HepG2 (cell line): ENCODE data around the gene NDFIP2. TPM values are rescaled to one million over a fixed set of nuclear protein-coding genes. Genes with fewer than 3 reads are reported as not detected.

Experiments used
- AGO1 ChIP-seq: fragments of 200-400 bp; formaldehyde crosslinking; IDR thresholded peaks from 2 replicates; pipeline ENCODE4 v1.6.1; 2017; ENCODE audit warnings: mild to moderate bottlenecking, low read depth, low read length, moderate library complexity; ENCODE audit not compliant: poor library complexity, severe bottlenecking
- GLI4 ChIP-seq: sonication (generic); formaldehyde crosslinking; IDR thresholded peaks from 2 replicates; pipeline ENCODE4 v1.5.1; 2020; ENCODE audit warnings: missing genetic modification reagents, mild to moderate bottlenecking, moderate library complexity, borderline replicate concordance
- KDM1A ChIP-seq: IDR thresholded peaks from 2 replicates; pipeline ENCODE4 v1.6.1; 2016; ENCODE audit warnings: missing compliant biosample characterization
- KLF9 ChIP-seq: IDR thresholded peaks from 2 replicates; pipeline ENCODE4 v1.6.1; 2016; ENCODE audit warnings: low read depth
- KMT2B ChIP-seq: IDR thresholded peaks from 2 replicates; pipeline ENCODE4 v1.6.1; 2016; ENCODE audit warnings: missing genetic modification reagents, missing compliant biosample characterization
- NFIB ChIP-seq: sonication (generic); formaldehyde crosslinking; IDR thresholded peaks from 2 replicates; pipeline ENCODE4 v1.9.0; 2021; ENCODE audit warnings: missing genetic modification reagents, mild to moderate bottlenecking, borderline replicate concordance
- NR2F2 ChIP-seq: IDR thresholded peaks from 2 replicates; pipeline ENCODE4 v1.6.1; 2012; ENCODE audit warnings: low read depth, inconsistent platforms, borderline replicate concordance
- ZKSCAN1 ChIP-seq: fragments of 150-350 bp; IDR thresholded peaks from 2 replicates; pipeline ENCODE4 v1.6.1; 2014; ENCODE audit warnings: low read length
- ZNF501 ChIP-seq: sonication (generic); formaldehyde crosslinking; IDR thresholded peaks from 2 replicates; pipeline ENCODE4 v1.5.1; 2020; ENCODE audit warnings: mild to moderate bottlenecking, moderate library complexity, missing genetic modification reagents
- ZNF577 ChIP-seq: sonication (generic); formaldehyde crosslinking; IDR thresholded peaks from 2 replicates; pipeline ENCODE4 v1.4.0; 2020; ENCODE audit warnings: mild to moderate bottlenecking, low read depth, missing genetic modification reagents, borderline replicate concordance
- ZNF607 ChIP-seq: sonication (generic); formaldehyde crosslinking; IDR thresholded peaks from 2 replicates; pipeline ENCODE4 v1.5.1; 2020; ENCODE audit warnings: missing genetic modification reagents, mild to moderate bottlenecking, borderline replicate concordance
- ZNF672 ChIP-seq: sonication (generic); formaldehyde crosslinking; IDR thresholded peaks from 2 replicates; pipeline ENCODE4 v1.8.1; 2022; ENCODE audit warnings: missing genetic modification reagents
- ZNF766 ChIP-seq: sonication (generic); formaldehyde crosslinking; IDR thresholded peaks from 2 replicates; pipeline ENCODE4 v1.5.0; 2020; ENCODE audit warnings: missing genetic modification reagents, borderline replicate concordance
- polyA plus RNA-seq, 8 experiments: library from polyadenylated mRNA; depleted of rRNA in 3 of 8; stranded (reverse) in 7 of 8; unstranded in 1 of 8; fragments of >200 nt; fragmentation: Illumina TruSeq in 4 of 8; extraction: Trizol in 4 of 8; gene quantifications; 2 replicates each; pipeline versions ENCODE4 v1.2.1 to v1.2.3, GENCODE V29; 2011 to 2016; ENCODE audit warnings: low read depth in 4 of 8, missing spikeins in 1 of 8, mixed read lengths in 1 of 8; ENCODE audit not compliant: insufficient read depth in 1 of 8
- total RNA-seq, 5 experiments: library from RNA; depleted of rRNA; stranded (reverse); fragments of >200 nt; fragmentation: Illumina TruSeq; extraction: Trizol; gene quantifications; 2 replicates each; pipeline ENCODE4 v1.2.3, GENCODE V29; 2016; ENCODE audit warnings: low read depth in 1 of 5
- TF ChIP-seq, protein P1 (sequence below): sonication (generic); formaldehyde crosslinking; IDR thresholded peaks from 2 replicates; pipeline ENCODE4 v1.5.1; 2020; ENCODE audit warnings: mild to moderate bottlenecking, missing genetic modification reagents, moderate library complexity
- TF ChIP-seq, protein P2 (sequence below): sonication (generic); formaldehyde crosslinking; IDR thresholded peaks from 2 replicates; pipeline ENCODE4 v1.4.0; 2020; ENCODE audit warnings: missing genetic modification reagents
- TF ChIP-seq, protein P3 (sequence below): sonication (generic); formaldehyde crosslinking; IDR thresholded peaks from 2 replicates; pipeline ENCODE4 v1.8.1; 2023; ENCODE audit warnings: mild to moderate bottlenecking, moderate library complexity, missing genetic modification reagents
- TF ChIP-seq, protein P4 (sequence below): sonication (generic); formaldehyde crosslinking; IDR thresholded peaks from 2 replicates; pipeline ENCODE4 v1.4.0; 2020; ENCODE audit warnings: mild to moderate bottlenecking, missing genetic modification reagents
- TF ChIP-seq, protein P5 (sequence below): IDR thresholded peaks from 2 replicates; pipeline ENCODE4 v1.6.1; 2016

The NDFIP2 gene
- total and polyA plus RNA-seq, 2 of the 13 experiments (the other 11 are each of a cell fraction or from before 2014, with no cell fraction given), result 23.2 to 32.0 TPM

DNA sequence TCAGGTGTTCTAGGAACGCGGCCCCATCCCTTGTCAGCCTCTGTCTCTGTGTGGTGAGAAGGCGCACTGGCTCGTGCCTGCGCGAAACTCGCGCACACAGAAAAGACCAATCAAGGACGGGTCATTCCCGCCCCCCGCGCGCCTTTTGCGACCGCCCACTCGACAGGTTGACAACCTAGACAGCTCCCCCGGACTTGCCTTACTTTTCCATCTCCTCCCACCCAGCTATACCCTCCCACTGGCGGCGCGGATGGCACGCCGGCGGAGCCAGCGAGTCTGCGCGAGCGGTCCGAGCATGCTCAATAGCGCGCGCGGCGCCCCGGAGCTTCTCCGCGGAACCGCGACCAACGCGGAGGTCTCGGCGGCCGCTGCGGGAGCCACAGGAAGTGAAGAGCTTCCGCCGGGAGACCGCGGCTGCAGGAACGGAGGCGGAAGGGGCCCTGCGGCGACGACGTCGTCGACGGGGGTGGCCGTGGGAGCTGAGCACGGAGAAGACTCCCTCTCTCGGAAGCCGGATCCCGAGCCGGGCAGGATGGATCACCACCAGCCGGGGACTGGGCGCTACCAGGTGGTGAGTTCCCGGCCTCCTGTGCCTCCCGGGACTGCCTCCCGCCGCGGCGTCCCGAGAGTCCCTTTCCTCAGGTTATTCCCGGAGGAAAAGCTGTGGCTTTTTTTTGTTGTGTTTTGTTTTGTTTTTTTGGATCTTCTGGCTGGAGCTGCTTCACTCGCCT lies at the start of gene NDFIP2 (continued):
- TF ChIP-seq, protein P1, sequence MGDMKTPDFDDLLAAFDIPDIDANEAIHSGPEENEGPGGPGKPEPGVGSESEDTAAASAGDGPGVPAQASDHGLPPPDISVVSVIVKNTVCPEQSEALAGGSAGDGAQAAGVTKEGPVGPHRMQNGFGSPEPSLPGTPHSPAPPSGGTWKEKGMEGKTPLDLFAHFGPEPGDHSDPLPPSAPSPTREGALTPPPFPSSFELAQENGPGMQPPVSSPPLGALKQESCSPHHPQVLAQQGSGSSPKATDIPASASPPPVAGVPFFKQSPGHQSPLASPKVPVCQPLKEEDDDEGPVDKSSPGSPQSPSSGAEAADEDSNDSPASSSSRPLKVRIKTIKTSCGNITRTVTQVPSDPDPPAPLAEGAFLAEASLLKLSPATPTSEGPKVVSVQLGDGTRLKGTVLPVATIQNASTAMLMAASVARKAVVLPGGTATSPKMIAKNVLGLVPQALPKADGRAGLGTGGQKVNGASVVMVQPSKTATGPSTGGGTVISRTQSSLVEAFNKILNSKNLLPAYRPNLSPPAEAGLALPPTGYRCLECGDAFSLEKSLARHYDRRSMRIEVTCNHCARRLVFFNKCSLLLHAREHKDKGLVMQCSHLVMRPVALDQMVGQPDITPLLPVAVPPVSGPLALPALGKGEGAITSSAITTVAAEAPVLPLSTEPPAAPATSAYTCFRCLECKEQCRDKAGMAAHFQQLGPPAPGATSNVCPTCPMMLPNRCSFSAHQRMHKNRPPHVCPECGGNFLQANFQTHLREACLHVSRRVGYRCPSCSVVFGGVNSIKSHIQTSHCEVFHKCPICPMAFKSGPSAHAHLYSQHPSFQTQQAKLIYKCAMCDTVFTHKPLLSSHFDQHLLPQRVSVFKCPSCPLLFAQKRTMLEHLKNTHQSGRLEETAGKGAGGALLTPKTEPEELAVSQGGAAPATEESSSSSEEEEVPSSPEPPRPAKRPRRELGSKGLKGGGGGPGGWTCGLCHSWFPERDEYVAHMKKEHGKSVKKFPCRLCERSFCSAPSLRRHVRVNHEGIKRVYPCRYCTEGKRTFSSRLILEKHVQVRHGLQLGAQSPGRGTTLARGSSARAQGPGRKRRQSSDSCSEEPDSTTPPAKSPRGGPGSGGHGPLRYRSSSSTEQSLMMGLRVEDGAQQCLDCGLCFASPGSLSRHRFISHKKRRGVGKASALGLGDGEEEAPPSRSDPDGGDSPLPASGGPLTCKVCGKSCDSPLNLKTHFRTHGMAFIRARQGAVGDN, result peak; percentile 94
- TF ChIP-seq NR2F2 (0 out of 2 replicates have a peak, but pooled peaks have one; percentile 18), KMT2B (peak; percentile 97), ZNF607 (peak; percentile 79; the same call in 1 of the 2 replicates), ZNF501 (peak; percentile 90), ZNF766 (CRISPR knock-in tag) (0 out of 2 replicates have a peak, but pooled peaks have one; percentile 83), KLF9 (CRISPR knock-in tag) (no peak), ZNF577 (CRISPR knock-in tag) (no peak), NFIB (CRISPR knock-in tag) (no peak), ZNF672 (CRISPR knock-in tag) (no peak), KDM1A (CRISPR knock-in tag) (no peak), AGO1 (no peak), GLI4 (CRISPR knock-in tag) (no peak), ZKSCAN1 (no peak)
- TF ChIP-seq, protein P2, sequence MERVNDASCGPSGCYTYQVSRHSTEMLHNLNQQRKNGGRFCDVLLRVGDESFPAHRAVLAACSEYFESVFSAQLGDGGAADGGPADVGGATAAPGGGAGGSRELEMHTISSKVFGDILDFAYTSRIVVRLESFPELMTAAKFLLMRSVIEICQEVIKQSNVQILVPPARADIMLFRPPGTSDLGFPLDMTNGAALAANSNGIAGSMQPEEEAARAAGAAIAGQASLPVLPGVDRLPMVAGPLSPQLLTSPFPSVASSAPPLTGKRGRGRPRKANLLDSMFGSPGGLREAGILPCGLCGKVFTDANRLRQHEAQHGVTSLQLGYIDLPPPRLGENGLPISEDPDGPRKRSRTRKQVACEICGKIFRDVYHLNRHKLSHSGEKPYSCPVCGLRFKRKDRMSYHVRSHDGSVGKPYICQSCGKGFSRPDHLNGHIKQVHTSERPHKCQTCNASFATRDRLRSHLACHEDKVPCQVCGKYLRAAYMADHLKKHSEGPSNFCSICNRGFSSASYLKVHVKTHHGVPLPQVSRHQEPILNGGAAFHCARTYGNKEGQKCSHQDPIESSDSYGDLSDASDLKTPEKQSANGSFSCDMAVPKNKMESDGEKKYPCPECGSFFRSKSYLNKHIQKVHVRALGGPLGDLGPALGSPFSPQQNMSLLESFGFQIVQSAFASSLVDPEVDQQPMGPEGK (CRISPR knock-in tag), result no peak
- TF ChIP-seq, protein P3, sequence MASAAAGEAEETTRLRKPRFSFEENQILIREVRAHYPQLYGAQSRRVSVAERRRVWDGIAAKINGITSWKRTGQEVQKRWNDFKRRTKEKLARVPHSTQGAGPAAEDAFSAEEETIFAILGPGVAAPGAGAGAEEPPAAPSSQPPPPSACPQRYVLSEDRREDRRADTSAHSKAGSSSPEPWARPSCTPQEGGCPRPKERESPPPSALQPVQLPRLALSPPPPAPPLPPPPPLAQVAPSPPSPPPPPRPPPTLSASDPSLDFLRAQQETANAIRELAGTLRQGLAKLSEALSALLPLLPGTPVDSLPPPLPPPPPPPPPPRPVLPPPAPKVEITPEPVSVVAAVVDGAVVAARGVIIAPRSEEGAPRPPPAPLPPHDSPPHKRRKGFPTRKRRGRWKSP (CRISPR knock-in tag), result peak; percentile 96
- TF ChIP-seq, protein P4, sequence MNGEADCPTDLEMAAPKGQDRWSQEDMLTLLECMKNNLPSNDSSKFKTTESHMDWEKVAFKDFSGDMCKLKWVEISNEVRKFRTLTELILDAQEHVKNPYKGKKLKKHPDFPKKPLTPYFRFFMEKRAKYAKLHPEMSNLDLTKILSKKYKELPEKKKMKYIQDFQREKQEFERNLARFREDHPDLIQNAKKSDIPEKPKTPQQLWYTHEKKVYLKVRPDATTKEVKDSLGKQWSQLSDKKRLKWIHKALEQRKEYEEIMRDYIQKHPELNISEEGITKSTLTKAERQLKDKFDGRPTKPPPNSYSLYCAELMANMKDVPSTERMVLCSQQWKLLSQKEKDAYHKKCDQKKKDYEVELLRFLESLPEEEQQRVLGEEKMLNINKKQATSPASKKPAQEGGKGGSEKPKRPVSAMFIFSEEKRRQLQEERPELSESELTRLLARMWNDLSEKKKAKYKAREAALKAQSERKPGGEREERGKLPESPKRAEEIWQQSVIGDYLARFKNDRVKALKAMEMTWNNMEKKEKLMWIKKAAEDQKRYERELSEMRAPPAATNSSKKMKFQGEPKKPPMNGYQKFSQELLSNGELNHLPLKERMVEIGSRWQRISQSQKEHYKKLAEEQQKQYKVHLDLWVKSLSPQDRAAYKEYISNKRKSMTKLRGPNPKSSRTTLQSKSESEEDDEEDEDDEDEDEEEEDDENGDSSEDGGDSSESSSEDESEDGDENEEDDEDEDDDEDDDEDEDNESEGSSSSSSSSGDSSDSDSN (CRISPR knock-in tag), result peak; percentile 99
- TF ChIP-seq, protein P5, sequence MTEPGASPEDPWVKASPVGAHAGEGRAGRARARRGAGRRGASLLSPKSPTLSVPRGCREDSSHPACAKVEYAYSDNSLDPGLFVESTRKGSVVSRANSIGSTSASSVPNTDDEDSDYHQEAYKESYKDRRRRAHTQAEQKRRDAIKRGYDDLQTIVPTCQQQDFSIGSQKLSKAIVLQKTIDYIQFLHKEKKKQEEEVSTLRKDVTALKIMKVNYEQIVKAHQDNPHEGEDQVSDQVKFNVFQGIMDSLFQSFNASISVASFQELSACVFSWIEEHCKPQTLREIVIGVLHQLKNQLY, result no peak
